ENCODE results near the gene ZNF3. TPM values are rescaled to one million over a fixed set of nuclear protein-coding genes. Genes with fewer than 3 reads are reported as not detected.
A peak's percentile ranks its signal among the peaks of the same experiment; 100 is the strongest.

Gene ZNF3
- polyA plus RNA-seq, 3 donors = 7.1 to 13.4 (median 8.9) TPM

DNA sequence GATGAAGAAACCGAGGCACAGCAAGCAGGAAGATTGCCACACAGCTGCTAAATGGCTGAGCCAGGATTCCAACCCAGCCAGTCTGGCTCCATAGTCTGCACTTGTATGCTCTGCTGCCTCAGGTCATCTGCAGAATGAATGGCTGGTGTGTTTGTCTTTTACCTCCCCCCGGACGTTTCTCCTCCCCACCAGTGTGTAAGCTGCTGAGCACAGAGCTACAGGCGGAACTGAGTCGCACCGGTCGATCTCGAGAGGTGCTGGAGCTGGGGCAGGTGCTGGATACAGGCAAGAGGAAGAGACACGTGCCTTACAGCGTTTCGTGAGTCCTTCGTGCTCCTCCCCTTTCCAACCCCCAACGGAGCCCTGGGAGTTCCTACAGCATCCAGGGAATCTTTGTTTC, 40.5 kb upstream of the ZNF3 start:
- TF ChIP-seq, protein P1, sequence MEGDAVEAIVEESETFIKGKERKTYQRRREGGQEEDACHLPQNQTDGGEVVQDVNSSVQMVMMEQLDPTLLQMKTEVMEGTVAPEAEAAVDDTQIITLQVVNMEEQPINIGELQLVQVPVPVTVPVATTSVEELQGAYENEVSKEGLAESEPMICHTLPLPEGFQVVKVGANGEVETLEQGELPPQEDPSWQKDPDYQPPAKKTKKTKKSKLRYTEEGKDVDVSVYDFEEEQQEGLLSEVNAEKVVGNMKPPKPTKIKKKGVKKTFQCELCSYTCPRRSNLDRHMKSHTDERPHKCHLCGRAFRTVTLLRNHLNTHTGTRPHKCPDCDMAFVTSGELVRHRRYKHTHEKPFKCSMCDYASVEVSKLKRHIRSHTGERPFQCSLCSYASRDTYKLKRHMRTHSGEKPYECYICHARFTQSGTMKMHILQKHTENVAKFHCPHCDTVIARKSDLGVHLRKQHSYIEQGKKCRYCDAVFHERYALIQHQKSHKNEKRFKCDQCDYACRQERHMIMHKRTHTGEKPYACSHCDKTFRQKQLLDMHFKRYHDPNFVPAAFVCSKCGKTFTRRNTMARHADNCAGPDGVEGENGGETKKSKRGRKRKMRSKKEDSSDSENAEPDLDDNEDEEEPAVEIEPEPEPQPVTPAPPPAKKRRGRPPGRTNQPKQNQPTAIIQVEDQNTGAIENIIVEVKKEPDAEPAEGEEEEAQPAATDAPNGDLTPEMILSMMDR (IDR thresholded peaks at IDR 0.05) = no peak
- peaks cover 55 to 63% of the 10 kb centered on the region in 2 donors for H3K4me1 ChIP-seq (ENCODE audit: control insufficient read depth in 1 of 2, insufficient read depth in 2 of 2, low read length in 2 of 2)
- peak overlapping the region in 2 of 7 donors; percentile 46 to 77 for H3K27ac Mint-ChIP-seq

DNA sequence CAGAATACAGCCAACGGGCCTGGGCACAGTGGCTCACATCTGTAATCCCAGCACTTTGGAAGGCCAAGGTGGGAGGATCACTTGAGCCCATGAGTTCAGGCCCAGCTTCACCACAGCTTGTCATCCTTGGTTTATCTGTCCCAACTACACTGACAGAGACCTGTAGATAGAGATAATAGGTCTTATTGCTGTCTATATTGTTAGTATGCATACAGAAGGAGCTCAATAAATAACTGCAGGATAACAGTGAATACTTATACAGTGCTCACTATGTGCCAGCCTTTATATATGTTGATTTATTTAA, 39.2 kb upstream of the ZNF3 start:
- no peak for DNase-seq
- peak overlapping the region in 6 of 7 donors; percentile 22 to 99 (median 88) for H3K27ac Mint-ChIP-seq
- Histone ChIP-seq H3K9me3 (replicated peaks in 1 of 2; ENCODE audit: control insufficient read depth in 1 of 2, insufficient read depth in 1 of 2, low read length in 2 of 2) (no peaks in the 10 kb centered on the region), H3K79me2 (ENCODE audit: insufficient read depth, low read length) (peaks cover 19% of the 10 kb centered on the region), H3K4me3 (replicated peaks in 1 of 3; ENCODE audit: low read depth in 2 of 3, low read length in 3 of 3) (peak overlapping the region in 1 of 3 experiments; percentile 89), H3K4me1 (ENCODE audit: control insufficient read depth in 1 of 2, insufficient read depth in 2 of 2, low read length in 2 of 2) (peaks cover 46 to 51% of the 10 kb centered on the region in 2 donors), H2AFZ (ENCODE audit: insufficient read depth, low read depth, low read length, poor library complexity, severe bottlenecking) (no peak overlapping the region), H3K27me3 (ENCODE audit: control insufficient read depth in 2 of 2, insufficient read depth in 2 of 2, low read length in 2 of 2) (no peaks in the 10 kb centered on the region), H3K27ac (ENCODE audit: low read depth in 1 of 2, low read length in 2 of 2) (peak overlapping the region in 1 of 2 donors; percentile 91), H3K4me2 (replicated peaks; ENCODE audit: extremely low read depth, low read length, poor library complexity, severe bottlenecking) (no peak overlapping the region), H4K20me1 (ENCODE audit: insufficient read depth, low read length) (peaks cover 3% of the 10 kb centered on the region), H3K36me3 (replicated peaks in 1 of 2; ENCODE audit: control insufficient read depth in 1 of 2, insufficient read depth in 2 of 2, low read length in 2 of 2) (no peaks in the 10 kb centered on the region), H3K9ac (ENCODE audit: insufficient read depth, low read length, poor library complexity, severe bottlenecking) (no peak overlapping the region)
- H3K4me1 Mint-ChIP-seq = peaks cover 50% of the 10 kb centered on the region
- WGBS (ENCODE audit: insufficient coverage) = 57% methylated on average over 1 of the region's 1 CpG
- intact Hi-C loops (cut with micrococcal nuclease) = loop anchor here in 1 of 2 donors (10.0 kb wide), 1 partner anchor 554 kb away; the partner anchor contains the start of gene GNB2
- H3K9me3 Mint-ChIP-seq = no peaks in the 10 kb centered on the region
- H3K4me3 Mint-ChIP-seq = peak overlapping the region in 1 of 2 donors; percentile 13
- H3K27me3 Mint-ChIP-seq (ENCODE audit: low read depth in 3 of 3) = no peaks in the 10 kb centered on the region
- TF ChIP-seq, protein P1 (IDR thresholded peaks at IDR 0.05) = no peak
- H3K36me3 Mint-ChIP-seq = peaks cover 2 to 5% of the 10 kb centered on the region in 2 donors

More for the DNA sequence above, 40.5 kb upstream of the ZNF3 start:
- H3K4me2 ChIP-seq (replicated peaks; ENCODE audit: extremely low read depth, low read length, poor library complexity, severe bottlenecking) = no peak overlapping the region
- no peak overlapping the region for H3K9ac ChIP-seq (ENCODE audit: insufficient read depth, low read length, poor library complexity, severe bottlenecking)
- no peak overlapping the region for H3K27ac ChIP-seq (ENCODE audit: low read depth in 1 of 2, low read length in 2 of 2)
- Mint-ChIP-seq H3K27me3 (ENCODE audit: low read depth in 3 of 3) (no peaks in the 10 kb centered on the region), H3K4me1 (peaks cover 59% of the 10 kb centered on the region), H3K4me3 (no peak overlapping the region), H3K36me3 (peaks cover 2 to 3% of the 10 kb centered on the region in 2 donors), H3K9me3 (peaks cover 0 to 1% (median 0%) of the 10 kb centered on the region in 7 donors)
- intact Hi-C loops (cut with micrococcal nuclease) = loop anchor here in 1 of 2 donors (10.0 kb wide), 1 partner anchor 553 kb away; the partner anchor contains the start of gene GNB2
- no peak overlapping the region for H3K4me3 ChIP-seq (replicated peaks in 1 of 3; ENCODE audit: low read depth in 2 of 3, low read length in 3 of 3)
- H2AFZ ChIP-seq (ENCODE audit: insufficient read depth, low read depth, low read length, poor library complexity, severe bottlenecking) = no peak overlapping the region
- WGBS (ENCODE audit: insufficient coverage) = no CpG with 5 or more reads among the region's 13 CpGs
- H4K20me1 ChIP-seq (ENCODE audit: insufficient read depth, low read length) = peaks cover 3% of the 10 kb centered on the region
- peaks cover 28% of the 10 kb centered on the region for H3K79me2 ChIP-seq (ENCODE audit: insufficient read depth, low read length)
- no peak for DNase-seq
- no peaks in the 10 kb centered on the region for H3K36me3 ChIP-seq (replicated peaks in 1 of 2; ENCODE audit: control insufficient read depth in 1 of 2, insufficient read depth in 2 of 2, low read length in 2 of 2)
- no peaks in the 10 kb centered on the region for H3K9me3 ChIP-seq (replicated peaks in 1 of 2; ENCODE audit: control insufficient read depth in 1 of 2, insufficient read depth in 1 of 2, low read length in 2 of 2)
- H3K27me3 ChIP-seq (ENCODE audit: control insufficient read depth in 2 of 2, insufficient read depth in 2 of 2, low read length in 2 of 2) = no peaks in the 10 kb centered on the region

Measured in CD14-positive monocyte (primary cell).